ENCODE results near the gene ZIC3.

Gene ZIC3

GRCh38 chrX:137574102-137574783, 8.3 kb downstream of the ZIC3 start:
- DNase-seq: no peak

- DNase-seq: no peak
Observed at GRCh38 chrX:137574784-137575293, 8.9 kb downstream of the ZIC3 start.

- DNase-seq: no peak
Observed at GRCh38 chrX:137575596-137576255, 9.8 kb downstream of the ZIC3 start.

DNA sequence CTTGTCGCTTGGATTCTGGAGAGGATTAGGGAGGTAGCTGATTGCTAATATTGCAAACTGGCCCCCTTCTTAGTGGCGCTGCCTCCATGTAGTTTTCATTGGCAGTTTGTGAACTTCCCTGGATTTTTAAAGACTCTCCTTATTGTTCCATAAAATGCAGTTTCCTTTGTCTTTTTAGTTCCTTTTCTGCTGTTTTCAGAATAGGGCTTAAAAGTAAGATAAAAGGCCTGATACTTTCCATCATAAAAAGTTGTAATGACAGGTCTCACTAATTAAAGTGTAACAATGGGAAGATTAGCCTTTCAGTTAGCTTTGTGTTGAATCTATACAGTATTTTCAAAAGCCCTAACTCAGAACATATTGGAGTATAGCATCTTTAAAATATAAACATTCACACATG, 21.2 kb downstream of the ZIC3 start:
- no peak for DNase-seq

- DNase-seq: no peak
Observed at GRCh38 chrX:137600769-137601168, 34.8 kb downstream of the ZIC3 start.
